ENCODE measurements around the gene TCERG1L.

- TF ChIP-seq, protein P1, sequence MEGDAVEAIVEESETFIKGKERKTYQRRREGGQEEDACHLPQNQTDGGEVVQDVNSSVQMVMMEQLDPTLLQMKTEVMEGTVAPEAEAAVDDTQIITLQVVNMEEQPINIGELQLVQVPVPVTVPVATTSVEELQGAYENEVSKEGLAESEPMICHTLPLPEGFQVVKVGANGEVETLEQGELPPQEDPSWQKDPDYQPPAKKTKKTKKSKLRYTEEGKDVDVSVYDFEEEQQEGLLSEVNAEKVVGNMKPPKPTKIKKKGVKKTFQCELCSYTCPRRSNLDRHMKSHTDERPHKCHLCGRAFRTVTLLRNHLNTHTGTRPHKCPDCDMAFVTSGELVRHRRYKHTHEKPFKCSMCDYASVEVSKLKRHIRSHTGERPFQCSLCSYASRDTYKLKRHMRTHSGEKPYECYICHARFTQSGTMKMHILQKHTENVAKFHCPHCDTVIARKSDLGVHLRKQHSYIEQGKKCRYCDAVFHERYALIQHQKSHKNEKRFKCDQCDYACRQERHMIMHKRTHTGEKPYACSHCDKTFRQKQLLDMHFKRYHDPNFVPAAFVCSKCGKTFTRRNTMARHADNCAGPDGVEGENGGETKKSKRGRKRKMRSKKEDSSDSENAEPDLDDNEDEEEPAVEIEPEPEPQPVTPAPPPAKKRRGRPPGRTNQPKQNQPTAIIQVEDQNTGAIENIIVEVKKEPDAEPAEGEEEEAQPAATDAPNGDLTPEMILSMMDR (conservative IDR thresholded peaks at IDR 0.05; ENCODE audit: low read length) = no peak
- TF ChIP-seq EZH2phosphoT487 (IDR thresholded peaks at IDR 0.05; ENCODE audit: borderline replicate concordance) = no peak
Measured at GRCh38 chr10:131246775-131247174, 64.7 kb downstream of the TCERG1L start.
